Cardiac fibroblast (primary cell): ENCODE results near the gene EPHA6.

Experiments
- DNase-seq, 2 donors: peaks; one replicate each; pipeline versions ENCODE4 v3.0.0 to v3.0.0-alpha.2; 2010; ENCODE audit warnings: low read depth in 2 of 2
- H3K4me3 ChIP-seq, 2 donors: replicated peaks in 1 of 2; 1 replicate in 1 of 2; 2 replicates in 1 of 2; pipeline ENCODE4 v1.5.1; 2011; ENCODE audit warnings: low read depth in 2 of 2, low read length in 2 of 2, mild to moderate bottlenecking in 2 of 2, moderate library complexity in 1 of 2
- TF ChIP-seq, protein P1 (sequence below): IDR thresholded peaks from one replicate; pipeline ENCODE4 v1.5.1; 2011; ENCODE audit warnings: low read depth, mild to moderate bottlenecking, low read length, inconsistent platforms

Gene EPHA6

DNA sequence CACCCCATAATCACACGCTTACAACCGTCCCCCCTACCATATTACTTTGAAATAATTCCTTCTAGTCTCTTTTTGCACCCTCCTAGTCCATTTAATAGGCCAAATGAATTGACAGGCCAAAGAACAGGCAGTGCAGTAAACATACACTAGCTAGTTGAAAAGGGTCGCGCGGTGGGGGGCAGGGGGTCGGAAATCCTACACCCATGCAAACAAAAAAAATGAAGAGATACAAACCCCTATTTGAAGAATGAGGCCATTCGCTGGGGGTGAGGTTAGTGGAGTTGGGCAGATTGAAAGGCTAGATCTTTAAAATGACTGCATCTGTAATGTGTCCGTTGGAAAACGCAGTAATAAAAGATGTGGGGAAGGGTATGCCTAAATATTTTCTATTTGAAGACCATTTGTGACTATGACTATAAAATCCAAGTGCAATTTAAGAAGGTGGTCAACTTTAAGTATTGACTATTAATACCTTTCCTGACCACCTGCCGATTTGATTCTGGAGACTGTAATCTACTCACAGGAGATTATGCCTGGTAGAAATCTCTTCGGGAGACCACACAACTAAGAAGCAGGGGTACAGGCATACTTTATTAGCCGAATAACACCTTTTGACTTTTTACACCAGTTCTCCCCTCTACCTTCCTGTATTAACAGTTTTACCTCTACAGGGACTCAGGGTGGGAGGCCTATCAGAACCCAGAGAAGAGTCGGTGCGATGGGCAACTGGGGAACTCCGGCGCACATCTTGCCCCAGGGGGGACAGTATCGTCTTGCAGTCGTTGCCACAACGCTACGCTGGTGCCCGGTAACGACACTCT lies 949.4 kb downstream of the EPHA6 start:
- peak overlapping the region; percentile 79 to 84 for H3K4me3 ChIP-seq
- TF ChIP-seq, protein P1, sequence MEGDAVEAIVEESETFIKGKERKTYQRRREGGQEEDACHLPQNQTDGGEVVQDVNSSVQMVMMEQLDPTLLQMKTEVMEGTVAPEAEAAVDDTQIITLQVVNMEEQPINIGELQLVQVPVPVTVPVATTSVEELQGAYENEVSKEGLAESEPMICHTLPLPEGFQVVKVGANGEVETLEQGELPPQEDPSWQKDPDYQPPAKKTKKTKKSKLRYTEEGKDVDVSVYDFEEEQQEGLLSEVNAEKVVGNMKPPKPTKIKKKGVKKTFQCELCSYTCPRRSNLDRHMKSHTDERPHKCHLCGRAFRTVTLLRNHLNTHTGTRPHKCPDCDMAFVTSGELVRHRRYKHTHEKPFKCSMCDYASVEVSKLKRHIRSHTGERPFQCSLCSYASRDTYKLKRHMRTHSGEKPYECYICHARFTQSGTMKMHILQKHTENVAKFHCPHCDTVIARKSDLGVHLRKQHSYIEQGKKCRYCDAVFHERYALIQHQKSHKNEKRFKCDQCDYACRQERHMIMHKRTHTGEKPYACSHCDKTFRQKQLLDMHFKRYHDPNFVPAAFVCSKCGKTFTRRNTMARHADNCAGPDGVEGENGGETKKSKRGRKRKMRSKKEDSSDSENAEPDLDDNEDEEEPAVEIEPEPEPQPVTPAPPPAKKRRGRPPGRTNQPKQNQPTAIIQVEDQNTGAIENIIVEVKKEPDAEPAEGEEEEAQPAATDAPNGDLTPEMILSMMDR, result no peak
- no peak for DNase-seq

DNA sequence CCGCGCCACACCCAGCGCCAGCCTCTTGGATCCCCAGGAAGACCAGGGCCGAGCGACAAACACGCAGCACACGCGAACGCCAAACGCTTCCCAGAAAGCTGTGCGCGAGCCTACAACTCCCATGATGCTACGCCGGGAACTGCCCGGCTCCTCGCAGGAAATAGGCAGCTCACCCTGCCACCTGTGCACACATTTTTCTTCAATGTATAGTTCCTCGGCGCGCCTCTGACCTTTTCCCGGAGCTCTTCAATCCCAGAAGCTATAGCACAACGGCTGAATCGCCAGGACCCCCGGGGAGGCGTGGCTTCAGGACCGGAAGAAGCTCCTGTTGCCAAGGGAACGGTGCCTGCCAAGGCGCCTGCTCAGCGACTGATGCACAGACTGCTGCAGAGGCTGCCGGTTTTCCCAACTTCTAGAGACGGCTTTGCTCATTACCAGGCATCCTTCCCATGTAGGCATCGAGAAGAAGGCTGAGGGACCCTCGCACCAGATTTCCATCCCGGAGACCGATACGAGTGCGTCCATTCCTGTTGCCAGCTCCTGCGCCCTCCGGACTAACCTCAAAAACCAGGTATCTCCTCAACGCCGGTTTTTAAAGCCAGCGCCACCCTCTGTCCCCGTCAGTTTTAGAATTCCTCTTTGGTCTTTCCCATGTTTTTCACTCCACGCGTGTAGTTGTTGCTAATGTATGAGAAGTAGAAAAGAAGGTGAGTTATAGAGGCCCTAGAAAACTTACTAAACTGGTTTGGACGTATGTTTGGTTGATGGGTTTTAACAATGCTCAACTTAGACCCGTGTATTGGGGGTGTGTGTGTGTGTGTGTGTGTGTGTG lies 950.2 kb downstream of the EPHA6 start, which contains the start of gene ARL6:
TSS of gene ARL6 (plus strand) at position 352 of the 832 bp plus-strand sequence. CDS start 3,350 bp downstream, outside the sequence.
- TF ChIP-seq, protein P1, result no peak
- DNase-seq, result peak; percentile 87 to 89
- H3K4me3 ChIP-seq, result peak within 1 kb of the TSS; percentile 79 to 84

DNA sequence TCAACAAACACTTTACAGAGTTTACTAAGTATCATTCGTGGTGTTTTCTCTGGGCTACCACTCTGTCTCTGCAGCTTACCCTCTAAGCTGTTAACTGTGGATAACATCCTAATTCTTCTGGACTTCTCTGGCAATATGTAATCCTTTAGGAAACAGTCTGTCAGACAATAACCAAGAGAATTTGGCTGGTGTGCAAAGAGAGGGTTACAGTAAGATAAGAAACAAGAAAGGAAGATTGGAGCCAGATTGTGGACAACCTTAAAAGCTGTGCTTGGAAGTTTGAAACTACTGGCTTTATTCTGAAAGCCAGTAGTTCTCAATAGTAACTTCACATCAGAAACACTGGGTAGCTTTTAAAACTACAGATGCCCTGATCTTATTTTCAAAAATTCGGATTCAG lies 950.9 kb downstream of the EPHA6 start:
- no peak for DNase-seq
- H3K4me3 ChIP-seq, result peak overlapping the region; percentile 79 to 84
- TF ChIP-seq, protein P1, result no peak

DNA sequence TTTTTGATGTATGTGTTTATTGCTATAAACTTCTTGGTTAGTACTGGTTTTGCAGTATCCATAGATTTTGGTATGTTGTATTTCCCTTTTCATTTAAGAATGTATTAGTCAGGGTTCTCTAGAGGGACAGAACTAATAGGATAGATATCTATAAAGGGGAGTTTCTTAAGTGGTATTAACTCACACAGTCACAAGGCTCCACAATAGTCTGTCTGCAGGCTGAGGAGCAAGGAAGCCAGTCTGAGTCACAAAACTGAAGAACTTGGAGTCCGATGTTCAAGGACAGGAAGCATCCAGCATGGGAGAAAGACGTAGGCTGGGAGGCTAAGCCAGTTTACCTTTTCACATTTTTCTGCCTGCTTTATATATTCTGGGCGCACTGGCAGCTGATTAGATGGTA lies 958.5 kb downstream of the EPHA6 start:
- DNase-seq, result peak in 1 of 2 donors; percentile 42
- no peak overlapping the region for H3K4me3 ChIP-seq
- TF ChIP-seq, protein P1, result no peak

DNA sequence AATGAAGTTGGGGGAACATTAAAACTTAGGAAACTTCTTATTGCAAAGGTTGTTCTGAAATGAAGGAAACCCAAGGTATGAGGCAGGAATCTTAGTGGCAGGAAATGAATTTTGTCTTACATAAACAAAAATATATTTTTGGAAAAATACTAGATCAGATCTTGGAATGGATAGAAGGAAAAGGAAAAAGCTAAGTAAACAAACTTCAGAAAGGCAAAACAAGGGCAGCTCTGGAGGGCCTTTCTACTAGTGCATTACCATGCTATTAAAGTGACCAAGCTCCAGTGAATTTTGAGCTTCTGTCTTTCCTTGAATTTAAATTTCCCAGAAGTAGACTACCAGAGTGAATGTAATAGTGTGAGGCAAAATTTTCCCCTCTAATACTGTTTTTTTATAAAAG lies 963.8 kb downstream of the EPHA6 start:
- no peak overlapping the region for H3K4me3 ChIP-seq
- TF ChIP-seq, protein P1, result no peak
- DNase-seq, result no peak

DNA sequence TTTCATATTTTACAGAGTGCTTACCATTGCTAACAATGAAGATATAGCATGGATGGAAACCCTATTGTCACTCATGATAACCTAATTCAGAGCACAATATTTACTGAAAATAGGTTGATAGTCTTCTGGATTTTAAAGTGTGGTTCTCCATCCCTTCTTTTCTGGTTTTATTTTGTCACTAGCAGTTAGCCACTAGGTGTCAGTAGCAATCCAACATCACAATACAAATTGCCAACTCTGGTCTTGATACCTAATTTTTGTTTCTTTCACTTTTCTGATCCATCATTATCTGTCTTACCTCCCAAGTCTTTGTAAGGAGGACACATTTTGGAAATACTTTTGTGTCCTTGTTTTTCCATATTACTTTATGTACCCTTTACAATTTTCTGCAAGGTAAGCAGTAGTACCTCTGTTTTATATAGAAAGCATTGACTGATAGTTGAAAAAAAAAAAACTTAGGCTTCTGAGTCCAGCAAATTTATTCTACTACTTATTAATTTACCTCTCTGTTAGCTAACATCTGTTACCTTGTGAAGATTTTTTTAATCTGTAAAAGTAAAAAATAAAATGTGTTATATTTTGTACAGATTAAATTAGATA lies 979.1 kb downstream of the EPHA6 start:
- no peak overlapping the region for H3K4me3 ChIP-seq
- TF ChIP-seq, protein P1, result peak; percentile 58
- DNase-seq, result peak; percentile 73 to 78
